Liver (tissue), 9 donors: Measurements from ENCODE around the gene CANX. TPM values are rescaled to one million over a fixed set of nuclear protein-coding genes. Genes with fewer than 3 reads are reported as not detected.
"Not testable (repeated sequence)": the region's sequence is repeated elsewhere in the genome, so short reads cannot be mapped to it uniquely, and the experiment has no call there.

Experiments used
- DNase-seq: peaks from one replicate; pipeline ENCODE4 v3.0.0-alpha.2; 2017; ENCODE audit warnings: low spot score
- H3K27ac ChIP-seq, 2 donors: one replicate each; pipeline ENCODE4 v1.7.0; 2013; ENCODE audit warnings: inconsistent platforms in 2 of 2, low read length in 2 of 2, control low read depth in 1 of 2, low read depth in 1 of 2, mild to moderate bottlenecking in 1 of 2
- H3K27me3 ChIP-seq, 4 donors: one replicate each; pipeline versions ENCODE4 v1.6.1 to v1.7.0; 2013; ENCODE audit warnings: low read length in 3 of 4, inconsistent platforms in 1 of 4, mild to moderate bottlenecking in 1 of 4, moderate library complexity in 1 of 4; ENCODE audit not compliant: control insufficient read depth in 4 of 4, insufficient read depth in 4 of 4
- H3K36me3 ChIP-seq, 4 donors: one replicate each; pipeline versions ENCODE4 v1.6.1 to v1.7.0; 2013; ENCODE audit warnings: low read length in 3 of 4, mild to moderate bottlenecking in 3 of 4, low read depth in 1 of 4, moderate library complexity in 1 of 4; ENCODE audit not compliant: control insufficient read depth in 4 of 4, insufficient read depth in 3 of 4
- H3K4me1 ChIP-seq, 4 donors: one replicate each; pipeline versions ENCODE4 v1.6.1 to v1.7.0; 2013; ENCODE audit warnings: low read length in 3 of 4, mild to moderate bottlenecking in 3 of 4, moderate library complexity in 1 of 4; ENCODE audit not compliant: control insufficient read depth in 4 of 4, insufficient read depth in 4 of 4
- H3K4me3 ChIP-seq, 3 donors: one replicate each; pipeline versions ENCODE4 v1.6.1 to v1.7.0; 2013; ENCODE audit warnings: low read length in 3 of 3, control low read depth in 1 of 3, low read depth in 1 of 3, mild to moderate bottlenecking in 1 of 3
- H3K9ac ChIP-seq, 2 donors: one replicate each; pipeline ENCODE4 v1.7.0; 2013; ENCODE audit warnings: low read length in 2 of 2, mild to moderate bottlenecking in 2 of 2, moderate library complexity in 2 of 2, control low read depth in 1 of 2, low read depth in 1 of 2
- H3K9me3 ChIP-seq, 4 donors: one replicate each; pipeline versions ENCODE4 v1.6.1 to v1.7.0; 2013; ENCODE audit warnings: low read length in 3 of 4; ENCODE audit not compliant: control insufficient read depth in 4 of 4
- CTCF ChIP-seq: fragments of 150-350 bp; IDR thresholded peaks from 2 replicates; pipeline ENCODE4 v1.5.1; 2017; ENCODE audit warnings: improper control_type of control experiment, low read depth, low read length; ENCODE audit not compliant: missing input control
- FOXA1 ChIP-seq: IDR thresholded peaks from 2 replicates; pipeline ENCODE4 v1.6.1; 2016; ENCODE audit warnings: antibody characterized with exemption
- FOXA2 ChIP-seq: IDR thresholded peaks from 2 replicates; pipeline ENCODE4 v1.6.1; 2016; ENCODE audit warnings: antibody characterized with exemption
- GABPA ChIP-seq, 2 donors: IDR thresholded peaks in 1 of 2; conservative IDR thresholded peaks in 1 of 2; 2 replicates each; pipeline ENCODE4 v1.6.1; 2016; ENCODE audit warnings: antibody characterized with exemption in 2 of 2, mild to moderate bottlenecking in 1 of 2, moderate library complexity in 1 of 2
- HNF4G ChIP-seq: IDR thresholded peaks from 2 replicates; pipeline ENCODE4 v1.6.1; 2016; ENCODE audit warnings: antibody characterized with exemption
- JUND ChIP-seq, 2 donors: IDR thresholded peaks; 2 replicates each; pipeline ENCODE4 v1.6.1; 2016; ENCODE audit warnings: antibody characterized with exemption in 2 of 2
- RAD21 ChIP-seq, 2 donors: IDR thresholded peaks; 2 replicates each; pipeline ENCODE4 v1.6.1; 2016; ENCODE audit warnings: antibody characterized with exemption in 2 of 2, mild to moderate bottlenecking in 2 of 2
- RXRA ChIP-seq, 2 donors: IDR thresholded peaks; 2 replicates each; pipeline ENCODE4 v1.6.1; 2017 to 2018; ENCODE audit warnings: antibody characterized with exemption in 2 of 2, mild to moderate bottlenecking in 1 of 2
- SP1 ChIP-seq: IDR thresholded peaks from 2 replicates; pipeline ENCODE4 v1.6.1; 2018; ENCODE audit warnings: antibody characterized with exemption, mild to moderate bottlenecking
- TAF1 ChIP-seq: conservative IDR thresholded peaks from 2 replicates; pipeline ENCODE4 v1.6.1; 2016; ENCODE audit warnings: antibody characterized with exemption, mild to moderate bottlenecking
- YY1 ChIP-seq: IDR thresholded peaks from 2 replicates; pipeline ENCODE4 v1.6.1; 2016; ENCODE audit warnings: antibody characterized with exemption, mild to moderate bottlenecking
- WGBS: extraction: QIAGEN DNeasy Blood & Tissue Kit; methylation state at CpG from one replicate; pipeline ENCODE4 v1.1.7; 2013; 5-methylcytosine and 5-hydroxymethylcytosine counted together
- polyA plus RNA-seq, 2 donors: library from polyadenylated mRNA; stranded (reverse) in 1 of 2; unstranded in 1 of 2; fragments of 200-250 nt in 1 of 2; fragments of >200 nt in 1 of 2; fragmentation: Nextera tagmentation in 1 of 2; extraction: Ambion mirVana in 1 of 2; gene quantifications; one replicate each; pipeline versions ENCODE4 v1.2.1 to v1.2.3, GENCODE V29; 2013 to 2015
- total RNA-seq, 2 donors: library from RNA; depleted of rRNA; stranded (reverse); fragments of >200 nt; gene quantifications; one replicate each; pipeline ENCODE4 v1.2.3, GENCODE V29; 2014
- TF ChIP-seq, protein P1 (sequence below): IDR thresholded peaks from 2 replicates; pipeline ENCODE4 v1.6.1; 2016; ENCODE audit warnings: antibody characterized with exemption
- TF ChIP-seq, protein P2 (sequence below): IDR thresholded peaks from 2 replicates; pipeline ENCODE4 v1.6.1; 2016; ENCODE audit warnings: antibody characterized with exemption
- TF ChIP-seq, protein P3 (sequence below): IDR thresholded peaks from 2 replicates; pipeline ENCODE4 v1.6.1; 2016; ENCODE audit warnings: antibody characterized with exemption, mild to moderate bottlenecking
- donor health status: healthy.
- donor health status: healthy.
- donor health status: healthy.
- donor health status: healthy.
- donor health status: healthy.

Gene CANX
- total and polyA plus RNA-seq, 4 donors = 129 to 628 (median 314) TPM

- H3K27me3 ChIP-seq, DNase-seq, H3K36me3 ChIP-seq, H3K4me1 ChIP-seq, H3K27ac ChIP-seq, H3K9me3 ChIP-seq: not testable (repeated sequence)
- H3K4me3 ChIP-seq = peak overlapping the region; percentile 41 to 53 (median 45)
- WGBS = 12% methylated on average over 10 of the region's 29 CpGs
- H3K9ac ChIP-seq = peak overlapping the region in 1 of 2 donors; percentile 27
Observed at GRCh38 chr5:179658179-179658856, 40.4 kb upstream of the CANX start.

GRCh38 chr5:179661647-179662046 lies 37.1 kb upstream of the CANX start:
- not testable (repeated sequence) for H3K27me3 ChIP-seq, H3K9me3 ChIP-seq, H3K4me1 ChIP-seq, H3K9ac ChIP-seq, DNase-seq, H3K36me3 ChIP-seq, H3K27ac ChIP-seq, H3K4me3 ChIP-seq
- WGBS = 94% methylated on average over 6 of the region's 6 CpGs

- Histone ChIP-seq H3K9me3 (no peaks in the 10 kb centered on the region), H3K9ac (no peak overlapping the region), H3K27ac (no peak overlapping the region), H3K36me3 (peaks cover 0 to 2% (median under 1%) of the 10 kb centered on the region in 4 donors), H3K27me3 (no peaks in the 10 kb centered on the region), H3K4me1 (no peaks in the 10 kb centered on the region), H3K4me3 (no peak overlapping the region)
- 63% methylated on average over 7 of the region's 7 CpGs for WGBS
- TF ChIP-seq, protein P1, sequence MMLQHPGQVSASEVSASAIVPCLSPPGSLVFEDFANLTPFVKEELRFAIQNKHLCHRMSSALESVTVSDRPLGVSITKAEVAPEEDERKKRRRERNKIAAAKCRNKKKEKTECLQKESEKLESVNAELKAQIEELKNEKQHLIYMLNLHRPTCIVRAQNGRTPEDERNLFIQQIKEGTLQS = no peak
- peak; percentile 62 to 85 for TF ChIP-seq RAD21 (IDR thresholded peaks at IDR 0.05)
- TF ChIP-seq, protein P2, sequence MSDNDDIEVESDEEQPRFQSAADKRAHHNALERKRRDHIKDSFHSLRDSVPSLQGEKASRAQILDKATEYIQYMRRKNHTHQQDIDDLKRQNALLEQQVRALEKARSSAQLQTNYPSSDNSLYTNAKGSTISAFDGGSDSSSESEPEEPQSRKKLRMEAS = no peak
- TF ChIP-seq FOXA1 = no peak
- peak; percentile 62 for TF ChIP-seq CTCF
- no peak for TF ChIP-seq GABPA (IDR thresholded peaks at IDR 0.05 in 1 of 2, conservative IDR thresholded peaks at IDR 0.05 in 1 of 2)
- peak; percentile 53 for DNase-seq
Observed at GRCh38 chr5:179668391-179668790, 30.4 kb upstream of the CANX start.

DNA sequence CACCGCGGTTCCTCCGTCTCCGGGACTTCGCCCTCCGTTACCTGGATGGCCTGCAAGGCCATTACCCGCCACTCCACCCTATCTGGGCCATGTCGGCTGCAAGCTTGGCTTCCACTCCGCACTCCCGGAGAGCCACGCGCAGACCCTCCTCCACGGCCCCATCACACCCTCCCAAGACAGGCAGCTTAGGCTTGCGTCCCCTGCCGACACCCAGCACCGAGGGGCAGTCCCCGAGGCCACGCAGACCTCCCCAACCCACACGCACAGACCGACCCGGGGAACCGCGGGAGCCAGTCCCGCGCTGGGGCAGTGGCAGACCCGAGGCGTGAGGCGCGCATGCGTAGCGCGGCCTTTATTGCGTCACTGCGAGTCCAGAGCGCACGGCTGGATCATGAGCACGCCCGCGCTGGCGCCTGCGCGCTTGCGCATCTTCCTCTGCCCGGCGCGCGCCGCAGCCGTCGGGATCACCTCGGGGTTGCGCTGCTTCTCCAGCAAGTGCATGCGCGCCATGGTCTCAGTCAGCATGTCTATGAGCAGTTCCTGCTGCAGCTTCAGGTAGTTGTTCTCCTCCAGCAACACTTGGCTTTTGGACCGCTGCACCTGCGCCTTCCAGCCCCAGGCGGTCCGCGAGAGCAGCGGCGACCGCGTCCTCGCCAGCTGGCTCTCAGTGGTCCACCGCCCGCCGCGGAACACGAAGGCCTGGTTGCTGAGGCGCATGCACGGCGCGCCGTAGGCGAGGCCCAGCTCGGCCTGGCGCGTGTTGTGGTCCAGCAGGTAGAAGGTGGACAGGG lies 20.3 kb upstream of the CANX start:
- 3% methylated on average over 78 of the region's 78 CpGs for WGBS
- H3K9ac ChIP-seq = peak overlapping the region; percentile 67 to 75
- no peak for TF ChIP-seq TAF1
- TF ChIP-seq, protein P1 = peak; percentile 72
- TF ChIP-seq RXRA (IDR thresholded peaks at IDR 0.05) = peak; percentile 13 to 34
- peak; percentile 70 for TF ChIP-seq SP1
- no peak for TF ChIP-seq FOXA2
- no peak for TF ChIP-seq JUND (IDR thresholded peaks at IDR 0.05)
- TF ChIP-seq, protein P3, sequence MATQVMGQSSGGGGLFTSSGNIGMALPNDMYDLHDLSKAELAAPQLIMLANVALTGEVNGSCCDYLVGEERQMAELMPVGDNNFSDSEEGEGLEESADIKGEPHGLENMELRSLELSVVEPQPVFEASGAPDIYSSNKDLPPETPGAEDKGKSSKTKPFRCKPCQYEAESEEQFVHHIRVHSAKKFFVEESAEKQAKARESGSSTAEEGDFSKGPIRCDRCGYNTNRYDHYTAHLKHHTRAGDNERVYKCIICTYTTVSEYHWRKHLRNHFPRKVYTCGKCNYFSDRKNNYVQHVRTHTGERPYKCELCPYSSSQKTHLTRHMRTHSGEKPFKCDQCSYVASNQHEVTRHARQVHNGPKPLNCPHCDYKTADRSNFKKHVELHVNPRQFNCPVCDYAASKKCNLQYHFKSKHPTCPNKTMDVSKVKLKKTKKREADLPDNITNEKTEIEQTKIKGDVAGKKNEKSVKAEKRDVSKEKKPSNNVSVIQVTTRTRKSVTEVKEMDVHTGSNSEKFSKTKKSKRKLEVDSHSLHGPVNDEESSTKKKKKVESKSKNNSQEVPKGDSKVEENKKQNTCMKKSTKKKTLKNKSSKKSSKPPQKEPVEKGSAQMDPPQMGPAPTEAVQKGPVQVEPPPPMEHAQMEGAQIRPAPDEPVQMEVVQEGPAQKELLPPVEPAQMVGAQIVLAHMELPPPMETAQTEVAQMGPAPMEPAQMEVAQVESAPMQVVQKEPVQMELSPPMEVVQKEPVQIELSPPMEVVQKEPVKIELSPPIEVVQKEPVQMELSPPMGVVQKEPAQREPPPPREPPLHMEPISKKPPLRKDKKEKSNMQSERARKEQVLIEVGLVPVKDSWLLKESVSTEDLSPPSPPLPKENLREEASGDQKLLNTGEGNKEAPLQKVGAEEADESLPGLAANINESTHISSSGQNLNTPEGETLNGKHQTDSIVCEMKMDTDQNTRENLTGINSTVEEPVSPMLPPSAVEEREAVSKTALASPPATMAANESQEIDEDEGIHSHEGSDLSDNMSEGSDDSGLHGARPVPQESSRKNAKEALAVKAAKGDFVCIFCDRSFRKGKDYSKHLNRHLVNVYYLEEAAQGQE = peak; percentile 78
- TF ChIP-seq HNF4G = no peak
- TF ChIP-seq FOXA1 = no peak
- TF ChIP-seq, protein P2 = no peak
- TF ChIP-seq YY1 = peak; percentile 85

More for the DNA sequence above, 20.3 kb upstream of the CANX start:
- Histone ChIP-seq H3K36me3 (peaks cover 0 to 2% (median 0%) of the 10 kb centered on the region in 4 donors), H3K4me1 (peaks cover 10 to 33% (median 24%) of the 10 kb centered on the region in 4 donors), H3K27me3 (no peaks in the 10 kb centered on the region), H3K4me3 (peak overlapping the region; percentile 65 to 80 (median 70)), H3K27ac (peak overlapping the region; percentile 93 to 97), H3K9me3 (no peaks in the 10 kb centered on the region)
- peak; percentile 94 for DNase-seq
